GM12875 (cell line): ENCODE data around the gene HPCAL1.

Source experiments
- H3K4me3 ChIP-seq: one replicate; pipeline ENCODE4 v1.5.1; 2011; ENCODE audit warnings: low read depth, low read length, control low read depth
- CTCF ChIP-seq: IDR thresholded peaks from 2 replicates; pipeline ENCODE4 v1.5.1; 2011; ENCODE audit warnings: low read depth, mild to moderate bottlenecking, control low read depth, inconsistent platforms, low read length, moderate library complexity, borderline replicate concordance; ENCODE audit not compliant: insufficient read depth

The HPCAL1 gene

DNA sequence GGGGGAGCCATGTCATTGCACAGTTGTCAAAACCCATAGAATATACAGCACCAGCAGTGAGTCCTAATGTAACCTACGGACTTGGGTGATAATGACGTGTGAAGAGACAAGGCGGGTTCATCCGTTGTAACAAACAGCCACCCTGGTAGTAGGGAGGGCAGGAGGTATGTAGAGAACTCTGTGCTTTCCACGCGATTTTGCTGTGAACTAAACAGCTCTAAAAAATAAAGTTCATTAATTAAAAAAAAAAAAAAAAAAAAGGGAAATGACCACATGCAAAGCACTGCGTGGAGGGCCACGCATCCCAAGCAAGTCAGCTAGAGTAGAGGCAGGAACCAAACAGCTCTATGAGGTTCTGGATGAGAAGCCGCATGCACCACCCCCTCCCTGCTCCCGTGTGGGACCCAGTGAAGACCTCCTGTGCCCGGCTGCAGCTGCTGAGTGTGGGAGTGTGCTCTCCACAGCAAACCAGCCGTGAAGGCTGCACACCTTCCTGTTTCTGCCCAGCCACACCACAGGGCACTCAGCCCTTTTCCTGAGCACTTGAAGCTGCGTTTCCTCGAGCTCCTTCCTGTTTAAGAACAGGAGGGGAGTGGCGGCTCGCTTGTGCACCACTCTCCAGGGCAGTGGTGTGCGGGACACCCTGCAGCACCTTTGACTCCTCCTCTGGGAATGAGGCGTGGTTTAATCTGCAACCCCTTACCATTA lies 79.8 kb downstream of the HPCAL1 start:
- H3K4me3 ChIP-seq, result no peak overlapping the region
- TF ChIP-seq CTCF, result no peak

- H3K4me3 ChIP-seq, result no peak overlapping the region
- no peak for TF ChIP-seq CTCF
Measured at GRCh38 chr2:10383960-10384734, 81.4 kb downstream of the HPCAL1 start.

DNA sequence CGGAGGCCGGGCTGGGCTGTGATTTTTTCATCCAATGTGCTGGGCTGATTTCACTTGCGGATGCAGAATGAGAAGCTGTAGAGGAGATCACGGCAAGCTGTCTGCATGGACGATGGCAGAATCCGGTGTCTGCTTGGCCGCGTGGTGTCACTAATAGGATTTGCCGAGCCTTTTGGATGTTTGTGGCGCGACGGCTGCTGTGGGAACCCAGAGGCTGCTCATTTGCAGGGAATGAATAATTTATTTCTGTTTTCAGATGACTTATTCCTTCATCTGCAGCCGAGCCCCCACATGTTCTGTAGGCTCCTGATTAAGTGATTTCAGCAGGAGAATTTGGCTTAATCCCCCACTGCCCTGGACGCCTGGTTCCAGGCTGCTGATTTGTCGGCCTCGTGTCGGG lies 82.8 kb downstream of the HPCAL1 start:
- no peak overlapping the region for H3K4me3 ChIP-seq
- no peak for TF ChIP-seq CTCF

GRCh38 chr2:10385933-10386773 lies 83.4 kb downstream of the HPCAL1 start:
- no peak for TF ChIP-seq CTCF
- no peak overlapping the region for H3K4me3 ChIP-seq

DNA sequence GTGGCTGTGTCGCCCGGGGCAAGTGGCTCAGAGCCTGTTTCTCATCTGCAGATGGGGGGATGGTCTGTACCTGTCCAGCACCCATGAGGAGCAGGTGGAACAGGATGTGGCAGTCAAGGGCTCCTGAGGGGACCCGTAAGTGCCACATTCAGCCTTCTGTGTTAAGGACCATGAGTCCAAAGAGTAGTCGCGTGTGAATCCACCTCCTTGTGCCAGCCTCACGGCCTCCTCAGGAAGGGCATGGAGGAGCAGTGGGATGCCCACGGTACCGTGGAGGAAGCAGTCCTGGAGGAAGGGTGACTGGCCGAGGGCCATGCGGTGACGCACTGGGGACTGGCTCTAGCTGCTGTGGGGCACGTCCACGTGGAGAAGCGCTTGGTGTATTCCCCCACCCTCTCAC lies 84.3 kb downstream of the HPCAL1 start:
- H3K4me3 ChIP-seq, result no peak overlapping the region
- TF ChIP-seq CTCF, result no peak

GRCh38 chr2:10388954-10389560 lies 86.4 kb downstream of the HPCAL1 start:
- TF ChIP-seq CTCF, result no peak
- H3K4me3 ChIP-seq, result no peak overlapping the region
